ENCODE results near the gene KCNH2.

Gene KCNH2

GRCh38 chr7:150902078-150903033 is 75.8 kb downstream of the KCNH2 start:
- TF ChIP-seq CTCF (IDR thresholded peaks at IDR 0.05; ENCODE audit: low read depth, low read length, missing control alignments) = no peak
- no peak for DNase-seq (ENCODE audit: low read depth)
- no peak overlapping the region for H3K4me3 ChIP-seq (ENCODE audit: low read depth, low read length)

GRCh38 chr7:150901160-150902035 is 76.7 kb downstream of the KCNH2 start:
- no peak for TF ChIP-seq CTCF (IDR thresholded peaks at IDR 0.05; ENCODE audit: low read depth, low read length, missing control alignments)
- no peak for DNase-seq (ENCODE audit: low read depth)
- H3K4me3 ChIP-seq (ENCODE audit: low read depth, low read length) = no peak overlapping the region

GRCh38 chr7:150900675-150901074 is 77.4 kb downstream of the KCNH2 start:
- TF ChIP-seq CTCF (IDR thresholded peaks at IDR 0.05; ENCODE audit: low read depth, low read length, missing control alignments) = no peak
- no peak for DNase-seq (ENCODE audit: low read depth)
- no peak overlapping the region for H3K4me3 ChIP-seq (ENCODE audit: low read depth, low read length)

GRCh38 chr7:150898475-150899011 is 79.6 kb downstream of the KCNH2 start:
- DNase-seq (ENCODE audit: low read depth) = peak; percentile 22
- no peak overlapping the region for H3K4me3 ChIP-seq (ENCODE audit: low read depth, low read length)
- peak; percentile 96 for TF ChIP-seq CTCF (IDR thresholded peaks at IDR 0.05; ENCODE audit: low read depth, low read length, missing control alignments)

- no peak overlapping the region for H3K4me3 ChIP-seq (ENCODE audit: low read depth, low read length)
- TF ChIP-seq CTCF (IDR thresholded peaks at IDR 0.05; ENCODE audit: low read depth, low read length, missing control alignments) = no peak
- DNase-seq (ENCODE audit: low read depth) = peak; percentile 49
These were observed 80.3 kb downstream of the KCNH2 start for GRCh38 chr7:150897502-150898474.
